Lower leg skin (tissue), 3 donors: ENCODE results near the gene DPM2.

ENCODE experiments used
- POLR2A ChIP-seq, 2 donors: fragments of 450-650 bp; IDR thresholded peaks; one replicate each; pipeline ENCODE4 v1.6.1; 2016 to 2017; ENCODE audit warnings: antibody characterized with exemption in 2 of 2, mild to moderate bottlenecking in 1 of 2, moderate library complexity in 1 of 2
- TF ChIP-seq, protein P1 (sequence below), 3 donors: fragments of 450-650 bp; IDR thresholded peaks; one replicate each; pipeline ENCODE4 v1.5.1; 2016; ENCODE audit warnings: antibody characterized with exemption in 3 of 3, mild to moderate bottlenecking in 3 of 3, moderate library complexity in 2 of 3

- TF ChIP-seq, protein P1, sequence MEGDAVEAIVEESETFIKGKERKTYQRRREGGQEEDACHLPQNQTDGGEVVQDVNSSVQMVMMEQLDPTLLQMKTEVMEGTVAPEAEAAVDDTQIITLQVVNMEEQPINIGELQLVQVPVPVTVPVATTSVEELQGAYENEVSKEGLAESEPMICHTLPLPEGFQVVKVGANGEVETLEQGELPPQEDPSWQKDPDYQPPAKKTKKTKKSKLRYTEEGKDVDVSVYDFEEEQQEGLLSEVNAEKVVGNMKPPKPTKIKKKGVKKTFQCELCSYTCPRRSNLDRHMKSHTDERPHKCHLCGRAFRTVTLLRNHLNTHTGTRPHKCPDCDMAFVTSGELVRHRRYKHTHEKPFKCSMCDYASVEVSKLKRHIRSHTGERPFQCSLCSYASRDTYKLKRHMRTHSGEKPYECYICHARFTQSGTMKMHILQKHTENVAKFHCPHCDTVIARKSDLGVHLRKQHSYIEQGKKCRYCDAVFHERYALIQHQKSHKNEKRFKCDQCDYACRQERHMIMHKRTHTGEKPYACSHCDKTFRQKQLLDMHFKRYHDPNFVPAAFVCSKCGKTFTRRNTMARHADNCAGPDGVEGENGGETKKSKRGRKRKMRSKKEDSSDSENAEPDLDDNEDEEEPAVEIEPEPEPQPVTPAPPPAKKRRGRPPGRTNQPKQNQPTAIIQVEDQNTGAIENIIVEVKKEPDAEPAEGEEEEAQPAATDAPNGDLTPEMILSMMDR (IDR thresholded peaks at IDR 0.05): no peak
- no peak for TF ChIP-seq POLR2A (IDR thresholded peaks at IDR 0.05)
These were observed 25.3 kb upstream of the DPM2 start for GRCh38 chr9:127963041-127963358.
